Midbrain (tissue), 1 donor: ENCODE data around the gene FADS3.

Experiments used
- DNase-seq: peaks from one replicate; lab custom pipeline; 2025; lab: John Stamatoyannopoulos, UW

Gene FADS3

DNA sequence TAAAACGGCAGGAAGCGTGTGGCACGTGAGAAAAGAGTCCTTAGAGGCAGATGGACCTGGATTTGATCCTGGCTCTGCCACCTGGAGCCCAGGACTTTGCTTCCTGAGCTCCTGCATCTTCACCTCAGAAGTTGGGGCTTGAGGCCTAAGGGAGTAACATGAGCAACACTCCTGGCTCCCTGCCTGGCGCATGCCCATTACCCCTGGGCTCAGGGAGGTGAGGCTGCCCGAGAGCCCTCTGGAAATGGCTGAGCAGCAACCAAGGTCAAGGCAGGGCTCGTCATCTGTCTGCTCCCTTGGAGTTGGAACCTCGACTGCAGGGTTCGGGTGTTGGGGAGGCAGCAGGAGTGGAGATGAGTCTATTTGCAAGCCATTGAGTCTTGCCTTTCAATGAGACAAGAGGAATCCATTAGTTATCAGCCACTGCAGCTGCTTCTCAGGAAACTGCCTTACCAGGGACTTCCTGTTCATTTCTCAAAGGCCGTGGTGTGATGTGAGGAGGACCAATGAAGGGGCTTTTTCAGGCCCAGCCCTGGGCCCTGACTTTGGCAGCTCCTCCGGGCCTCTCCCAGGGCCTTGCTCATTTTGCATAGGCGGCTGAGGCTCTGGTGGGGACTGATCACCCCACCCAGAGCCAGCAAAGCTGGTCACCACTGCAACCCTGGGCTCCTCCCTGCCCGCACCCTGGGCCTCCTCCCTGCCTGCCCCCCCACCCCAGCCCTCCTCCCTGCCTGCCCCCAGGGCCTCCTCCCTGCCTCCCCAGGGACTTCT, 56.9 kb downstream of the FADS3 start:
- DNase-seq: peak; percentile 44

- no peak for DNase-seq
Observed at GRCh38 chr11:61833926-61834277, 57.4 kb downstream of the FADS3 start.

DNA sequence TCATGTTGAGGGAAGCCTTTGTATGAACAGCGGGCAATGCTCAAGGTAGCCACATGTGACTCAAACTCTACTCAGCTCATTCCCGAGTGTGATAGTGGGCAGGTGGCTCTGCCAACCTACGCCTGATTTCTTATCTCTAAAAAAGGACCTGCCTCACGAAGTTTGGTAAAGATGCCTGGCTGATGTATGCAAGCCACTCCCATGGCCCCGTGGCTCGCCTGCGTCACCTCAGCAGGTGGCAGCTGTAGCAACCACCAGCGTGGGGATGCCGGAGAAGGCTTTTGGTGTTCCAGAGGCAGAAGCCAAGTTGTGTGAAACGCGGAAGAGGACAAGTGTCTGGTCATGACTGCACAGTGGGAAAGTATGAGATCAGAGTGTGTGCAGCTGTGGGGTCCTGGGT, 57.9 kb downstream of the FADS3 start:
- DNase-seq: no peak

GRCh38 chr11:61832754-61833153, 58.6 kb downstream of the FADS3 start:
- DNase-seq: no peak

DNA sequence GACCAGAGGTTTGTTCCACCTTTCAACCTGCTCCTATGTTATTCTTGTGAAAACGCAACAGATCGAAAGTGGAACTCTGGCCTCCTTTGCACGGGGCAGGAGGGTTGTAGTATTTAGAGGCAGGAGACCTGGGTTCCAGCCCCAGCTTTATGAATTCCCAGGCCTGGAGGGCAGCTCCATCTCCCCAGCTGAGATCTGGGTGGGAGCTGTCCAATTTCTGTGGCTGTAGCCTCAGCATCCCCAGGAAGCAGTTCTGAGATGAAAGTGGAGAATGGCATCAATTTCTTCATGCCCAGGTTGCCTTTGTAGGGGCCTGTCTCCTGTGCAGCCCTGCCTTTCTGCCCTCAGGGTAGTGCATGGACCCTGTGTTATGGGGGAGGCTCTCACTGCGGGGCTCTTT, 59.1 kb downstream of the FADS3 start:
- no peak for DNase-seq

DNA sequence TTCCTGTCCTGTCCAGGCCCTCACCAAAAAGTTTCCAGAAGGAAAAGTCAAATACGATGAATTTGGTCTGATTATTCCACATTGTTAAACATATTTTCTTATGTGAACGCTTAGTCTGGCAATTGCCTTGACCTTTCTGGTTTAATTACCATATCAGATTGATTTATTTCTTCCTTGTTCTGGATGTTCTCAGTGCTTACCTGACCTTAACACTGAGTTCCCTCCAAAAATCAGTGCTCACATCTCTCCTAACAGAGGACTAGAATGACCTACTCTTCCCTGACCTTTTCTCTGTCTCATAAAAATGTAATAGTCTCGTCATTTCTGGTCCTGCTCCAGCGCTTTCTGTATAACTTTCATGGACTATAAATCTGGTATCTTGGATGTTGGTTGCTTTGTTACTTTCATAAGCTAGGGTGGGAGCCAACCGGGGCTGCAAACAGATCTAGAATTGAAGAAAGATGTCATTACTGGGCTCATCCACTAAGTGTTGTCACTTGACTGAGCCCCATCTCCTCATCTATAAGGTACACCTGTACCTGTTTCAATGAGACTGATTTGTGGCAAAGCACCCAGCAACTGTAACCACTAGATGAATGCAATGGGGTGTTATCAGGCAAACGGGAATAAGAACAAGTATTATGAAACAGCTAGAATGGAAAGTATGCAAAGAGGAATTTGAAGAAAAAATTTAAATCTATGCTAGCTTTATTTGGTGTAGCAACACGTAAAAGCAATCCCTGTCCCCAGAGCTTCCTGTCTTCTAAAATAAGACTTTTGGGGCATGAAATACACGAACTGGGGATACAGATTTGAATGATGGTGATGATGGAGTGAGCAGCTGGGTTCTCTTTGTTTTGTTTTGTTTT, 60.9 kb downstream of the FADS3 start:
- no peak for DNase-seq

DNA sequence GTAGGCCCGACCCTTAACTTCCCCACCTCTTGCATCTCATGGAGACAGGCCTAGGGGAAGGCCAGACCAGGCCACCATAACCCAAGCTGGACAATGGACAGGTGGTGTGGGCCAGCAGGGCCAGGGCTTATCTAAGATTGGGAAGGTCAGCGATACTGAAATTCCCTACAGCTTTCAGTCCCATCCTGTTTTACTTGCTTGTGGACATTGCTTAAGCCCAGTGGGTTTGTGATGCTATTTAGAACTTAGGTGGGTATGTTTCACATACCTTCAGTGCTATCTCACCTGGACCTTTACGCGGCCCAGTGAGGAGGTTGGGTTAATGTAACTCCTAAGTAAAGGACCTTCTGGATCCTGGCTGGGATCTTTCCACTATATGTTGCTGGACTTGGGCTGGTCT, 61.5 kb downstream of the FADS3 start:
- no peak for DNase-seq

GRCh38 chr11:61828629-61829407, 62.5 kb downstream of the FADS3 start:
- peak; percentile 48 for DNase-seq

DNA sequence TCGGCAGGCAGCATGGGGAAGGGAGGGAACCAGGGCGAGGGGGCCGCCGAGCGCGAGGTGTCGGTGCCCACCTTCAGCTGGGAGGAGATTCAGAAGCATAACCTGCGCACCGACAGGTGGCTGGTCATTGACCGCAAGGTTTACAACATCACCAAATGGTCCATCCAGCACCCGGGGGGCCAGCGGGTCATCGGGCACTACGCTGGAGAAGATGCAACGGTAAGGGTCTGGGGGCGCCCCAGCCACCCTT, 63.0 kb downstream of the FADS3 start:
- no peak for DNase-seq

DNA sequence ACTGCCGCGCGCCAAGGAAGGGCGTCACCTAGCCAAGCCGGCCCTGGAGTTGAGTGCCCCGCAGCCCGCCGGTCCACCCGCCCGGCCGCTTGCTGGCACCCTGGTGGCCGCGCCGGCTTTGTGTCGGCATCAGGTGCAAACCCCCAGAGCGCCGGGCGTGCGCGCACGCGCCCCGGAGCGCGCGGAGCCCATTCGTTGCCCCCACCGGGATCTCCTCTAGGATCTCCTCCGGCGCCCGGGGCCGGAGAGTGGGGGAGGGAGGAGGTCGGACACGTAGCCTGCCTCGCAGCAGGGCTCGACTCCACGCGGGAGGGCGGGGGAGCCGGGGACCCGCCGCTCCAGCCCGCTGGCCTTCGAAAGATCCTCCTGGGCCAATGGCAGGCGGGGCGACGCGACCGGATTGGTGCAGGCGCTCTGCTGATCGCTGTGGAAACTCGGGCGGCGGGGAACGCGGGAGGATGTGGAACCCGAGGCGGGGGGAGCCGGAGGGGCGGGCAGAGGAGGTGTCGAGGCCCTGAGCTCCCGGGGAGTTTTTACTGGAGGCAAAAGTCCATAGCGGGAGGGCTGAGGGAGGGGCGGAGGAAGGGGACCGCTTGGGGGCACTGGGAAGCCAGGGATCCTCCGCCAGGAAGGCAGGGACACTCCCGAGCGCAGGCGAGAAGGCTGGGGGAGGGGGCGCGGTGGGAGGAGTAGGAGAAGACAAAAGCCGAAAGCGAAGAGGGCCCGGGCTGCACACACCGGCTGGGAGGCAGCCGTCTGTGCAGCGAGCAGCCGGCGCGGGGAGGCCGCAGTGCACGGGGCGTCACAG, 63.6 kb downstream of the FADS3 start, which contains the start of gene FADS2:
Gene FADS2 (plus strand): TSS at position 730 of the 808 bp plus-strand sequence. CDS start 91 bp downstream, outside the sequence.
- peak; percentile 93 for DNase-seq

- DNase-seq: peak; percentile 70
Observed at GRCh38 chr11:61826930-61827570, 64.3 kb downstream of the FADS3 start.
